COLO668 (cell line): ENCODE measurements around the gene KIAA1671.

Source experiments
- DNase-seq: peaks from one replicate; lab custom pipeline; 2025; ENCODE audit not compliant: unreplicated experiment; lab: John Stamatoyannopoulos, UW

KIAA1671 gene

GRCh38 chr22:25084405-25085107, 132.0 kb downstream of the KIAA1671 start:
- DNase-seq = no peak

- peak; percentile 41 for DNase-seq
These were observed 132.6 kb downstream of the KIAA1671 start for GRCh38 chr22:25085156-25085555.

- peak; percentile 74 for DNase-seq
These were observed 133.7 kb downstream of the KIAA1671 start for GRCh38 chr22:25085930-25086901.

- no peak for DNase-seq
These were observed 134.4 kb downstream of the KIAA1671 start for GRCh38 chr22:25086902-25087282.

GRCh38 chr22:25090225-25090890, 137.8 kb downstream of the KIAA1671 start:
- no peak for DNase-seq

GRCh38 chr22:25091458-25091857, 138.9 kb downstream of the KIAA1671 start:
- no peak for DNase-seq

GRCh38 chr22:25092119-25092518, 139.6 kb downstream of the KIAA1671 start:
- no peak for DNase-seq

GRCh38 chr22:25094579-25094978, 142.1 kb downstream of the KIAA1671 start:
- DNase-seq = no peak

- no peak for DNase-seq
These were observed 143.4 kb downstream of the KIAA1671 start for GRCh38 chr22:25095869-25096268.

- DNase-seq = no peak
These were observed 144.3 kb downstream of the KIAA1671 start for GRCh38 chr22:25096638-25097405.

GRCh38 chr22:25098445-25099081, 146.0 kb downstream of the KIAA1671 start:
- DNase-seq = no peak

- no peak for DNase-seq
These were observed 146.7 kb downstream of the KIAA1671 start for GRCh38 chr22:25099202-25099601.

GRCh38 chr22:25100402-25100801, 147.9 kb downstream of the KIAA1671 start:
- no peak for DNase-seq

GRCh38 chr22:25100948-25101347, 148.4 kb downstream of the KIAA1671 start:
- DNase-seq = no peak

GRCh38 chr22:25101501-25101900, 149.0 kb downstream of the KIAA1671 start:
- no peak for DNase-seq

- no peak for DNase-seq
These were observed 149.5 kb downstream of the KIAA1671 start for GRCh38 chr22:25101986-25102385.

- DNase-seq = no peak
These were observed 150.2 kb downstream of the KIAA1671 start for GRCh38 chr22:25102722-25103121.

- no peak for DNase-seq
These were observed 151.9 kb downstream of the KIAA1671 start for GRCh38 chr22:25104367-25104766.

GRCh38 chr22:25105817-25106650, 153.5 kb downstream of the KIAA1671 start:
- no peak for DNase-seq
